ENCODE results near the gene MYO1A. TPM values are rescaled to one million over a fixed set of nuclear protein-coding genes. Genes with fewer than 3 reads are reported as not detected.

MYO1A gene
- polyA plus RNA-seq, 1 of the 3 experiments (the other 2 are of a cell fraction): not detected

- Histone ChIP-seq H3K4me2 (no peak overlapping the region), H3K27ac (ENCODE audit: low read depth in 2 of 2, low read length in 1 of 2) (no peak overlapping the region), H3F3A (replicated peaks; ENCODE audit: insufficient read depth) (peaks cover 16% of the 10 kb centered on the region), H3K4me1 (ENCODE audit: control insufficient read depth in 1 of 2, insufficient read depth in 2 of 2, low read depth in 1 of 2, low read length in 1 of 2) (peaks cover 0 to 2% of the 10 kb centered on the region in 2 experiments; a peak in 1 of 4 replicates), H3K27me3 (ENCODE audit: insufficient read depth) (no peaks in the 10 kb centered on the region), H3K9ac (no peak overlapping the region), H3K4me3 (ENCODE audit: low read depth in 2 of 2, low read length in 1 of 2) (no peak overlapping the region; a peak in 1 of 4 replicates), H4K20me1 (ENCODE audit: insufficient read depth) (no peaks in the 10 kb centered on the region), H3K9me2 (no peaks in the 10 kb centered on the region), H3K36me3 (replicated peaks in 1 of 2; ENCODE audit: control insufficient read depth in 1 of 2, insufficient read depth in 2 of 2, low read length in 1 of 2) (peaks cover 7 to 14% of the 10 kb centered on the region in 2 experiments), H3K9me3 (no peaks in the 10 kb centered on the region), H2AFZ (ENCODE audit: low read depth) (no peak overlapping the region; the same call in 1 of the 2 replicates), H3K79me2 (ENCODE audit: insufficient read depth) (peaks cover 18% of the 10 kb centered on the region)
- peak; percentile 59 for DNase-seq
- ChIA-PET CTCF (interaction anchor here (0.6 to 14.9 kb wide), 42 partner anchors 9 to 433 kb away, joined by 3 to 339 read pairs (median 4); partner anchors contain the start of genes LRP1, MYO1A, NAB2 and NEMP1), POLR2A (interaction anchor here (0.7 to 2.7 kb wide), 2 partner anchors 20 to 42 kb away, joined by 3 to 23 read pairs; partner anchors contain the start of gene NAB2)
- WGBS (ENCODE audit: low lambda C conversion rate): 47% methylated on average over 3 of the region's 3 CpGs
- TF ChIP-seq RAD21 (IDR thresholded peaks at IDR 0.05; ENCODE audit: low read length) (peak; percentile 96), MEF2A (IDR thresholded peaks at IDR 0.05; ENCODE audit: borderline replicate concordance, low read depth) (no peak), CTCF (IDR thresholded peaks at IDR 0.05) (peak; percentile 84), GABPA (IDR thresholded peaks at IDR 0.05; ENCODE audit: low read depth) (no peak), EP300 (IDR thresholded peaks at IDR 0.05; ENCODE audit: borderline replicate concordance in 1 of 2, low read depth in 1 of 2, low read length in 1 of 2) (no peak), MXI1 (IDR thresholded peaks at IDR 0.05; ENCODE audit: low read depth, low read length) (no peak), CHD2 (IDR thresholded peaks at IDR 0.05; ENCODE audit: low read length, partially characterized antibody) (no peak), REST (IDR thresholded peaks at IDR 0.05; ENCODE audit: low read depth, low read length) (no peak), RXRA (IDR thresholded peaks at IDR 0.05; ENCODE audit: borderline replicate concordance, low read depth) (no peak), ELF1 (IDR thresholded peaks at IDR 0.05) (no peak), SMC3 (IDR thresholded peaks at IDR 0.05; ENCODE audit: low read depth, low read length) (peak; percentile 97)
Observed at GRCh38 chr12:57069523-57069922, 19.6 kb upstream of the MYO1A start.

- no peak overlapping the region for H3K9ac ChIP-seq
- no peak overlapping the region for H3K27ac ChIP-seq (ENCODE audit: low read depth in 2 of 2, low read length in 1 of 2)
- H3K36me3 ChIP-seq (replicated peaks in 1 of 2; ENCODE audit: control insufficient read depth in 1 of 2, insufficient read depth in 2 of 2, low read length in 1 of 2): peaks cover 17 to 19% of the 10 kb centered on the region in 2 experiments
- WGBS (ENCODE audit: low lambda C conversion rate): 98% methylated on average over 2 of the region's 2 CpGs
- no peak for TF ChIP-seq USF1 (IDR thresholded peaks at IDR 0.05; ENCODE audit: borderline replicate concordance, low read depth)
- TF ChIP-seq MAX (IDR thresholded peaks at IDR 0.05; ENCODE audit: low read depth): no peak
- no peak for TF ChIP-seq ZBTB33 (IDR thresholded peaks at IDR 0.05; ENCODE audit: borderline replicate concordance, low read depth)
- no peak for TF ChIP-seq NRF1 (IDR thresholded peaks at IDR 0.05; ENCODE audit: low read depth, low read length)
- no peak for DNase-seq
- H3K79me2 ChIP-seq (ENCODE audit: insufficient read depth): no peaks in the 10 kb centered on the region
- H3K9me2 ChIP-seq: no peaks in the 10 kb centered on the region
- H3F3A ChIP-seq (replicated peaks; ENCODE audit: insufficient read depth): peaks cover 20% of the 10 kb centered on the region
- no peak overlapping the region for H3K4me3 ChIP-seq (ENCODE audit: low read depth in 2 of 2, low read length in 1 of 2)
- H3K27me3 ChIP-seq (ENCODE audit: insufficient read depth): no peaks in the 10 kb centered on the region
- POLR2A ChIA-PET: interaction anchor here (0.9 kb wide), 2 partner anchors 45 to 58 kb away, joined by 3 read pairs; partner anchors contain the start of gene STAT6
- H2AFZ ChIP-seq (ENCODE audit: low read depth): no peak overlapping the region
- no peak overlapping the region for H3K4me2 ChIP-seq
- no peaks in the 10 kb centered on the region for H4K20me1 ChIP-seq (ENCODE audit: insufficient read depth)
- CTCF ChIA-PET: interaction anchor here (0.7 to 5.5 kb wide), 10 partner anchors 10 to 108 kb away, joined by 3 to 28 read pairs (median 4); partner anchors contain the start of genes STAT6, TAC3 and ZBTB39
- no peaks in the 10 kb centered on the region for H3K9me3 ChIP-seq
- H3K4me1 ChIP-seq (ENCODE audit: control insufficient read depth in 1 of 2, insufficient read depth in 2 of 2, low read depth in 1 of 2, low read length in 1 of 2): peaks cover 0 to 7% of the 10 kb centered on the region in 2 experiments; a peak in 1 of 4 replicates
Observed at GRCh38 chr12:57066245-57066644, 16.3 kb upstream of the MYO1A start.

All from SK-N-SH (cell line).